Measurements from ENCODE around the gene SELPLG. TPM values are rescaled to one million over a fixed set of nuclear protein-coding genes. Genes with fewer than 3 reads are reported as not detected.
"Not testable (repeated sequence)": the region's sequence is repeated elsewhere in the genome, so short reads cannot be mapped to it uniquely, and the experiment has no call there.

Gene SELPLG
- total and polyA plus RNA-seq, 2 of the 4 experiments (the other 2 are of a cell fraction): 3.2 to 10.8 TPM

DNA sequence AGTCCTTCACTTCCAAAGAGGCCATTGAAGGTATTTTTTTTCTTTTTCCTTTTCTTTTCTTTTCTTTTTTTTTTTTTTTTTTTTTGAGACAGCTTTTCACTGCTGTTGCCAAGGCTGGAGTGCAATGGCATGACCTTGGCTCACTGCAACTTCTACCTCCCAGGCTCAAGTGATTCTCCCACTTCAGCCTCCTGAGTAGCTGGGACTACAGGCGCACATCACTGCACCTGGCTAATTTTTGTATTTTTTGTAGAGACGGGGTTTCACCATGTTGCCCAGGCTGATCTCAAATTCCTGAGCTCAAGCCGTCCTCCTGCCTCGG, 14.8 kb downstream of the SELPLG start:
- not testable (repeated sequence) for BruUV-seq (replicated peaks)

More for the DNA sequence above, 14.8 kb downstream of the SELPLG start:
- H4K91ac ChIP-seq (ENCODE audit: insufficient read depth, low read depth, low read length); H3K79me1 ChIP-seq (ENCODE audit: low read depth in 1 of 2, low read length in 2 of 2); H2BK5ac ChIP-seq (ENCODE audit: low read depth, low read length, poor library complexity, severe bottlenecking); H2BK120ac ChIP-seq (ENCODE audit: low read depth, low read length); H4K20me1 ChIP-seq (ENCODE audit: insufficient read depth, low read length); H3K4me1 ChIP-seq (ENCODE audit: control insufficient read depth, insufficient read depth, low read length); H4K5ac ChIP-seq (ENCODE audit: low read depth, low read length); POLR2A ChIA-PET (ENCODE audit: unreplicated experiment); DNase-seq; H3K36me3 ChIP-seq (ENCODE audit: control insufficient read depth, insufficient read depth, low read length); H3K23ac ChIP-seq (ENCODE audit: low read depth, low read length); H2AK5ac ChIP-seq (ENCODE audit: low read depth, low read length); H3K9me3 ChIP-seq (ENCODE audit: control insufficient read depth, insufficient read depth, low read length); H3K14ac ChIP-seq (replicated peaks; ENCODE audit: low read depth, low read length); H2AFZ ChIP-seq (replicated peaks; ENCODE audit: low read length, poor library complexity); H3K4ac ChIP-seq (ENCODE audit: low read depth, low read length); H2AK9ac ChIP-seq (replicated peaks; ENCODE audit: low read depth, low read length, poor library complexity); H4K8ac ChIP-seq (ENCODE audit: low read depth in 2 of 2, low read length in 2 of 2); H3K56ac ChIP-seq (ENCODE audit: extremely low read depth, insufficient read depth, low read length); H3K27me3 ChIP-seq (ENCODE audit: control insufficient read depth, insufficient read depth, low read length); H3K9me1 ChIP-seq (ENCODE audit: insufficient read depth, low read length); H3K4me2 ChIP-seq (ENCODE audit: low read depth, low read length); H3K4me3 ChIP-seq (ENCODE audit: insufficient read depth, low read depth, low read length); H2BK15ac ChIP-seq (ENCODE audit: low read depth, low read length); dilution Hi-C loops (cut with HindIII; ENCODE audit: low sequenced_read_pairs, unreplicated experiment); H3K18ac ChIP-seq (ENCODE audit: low read depth, low read length); ATAC-seq (ENCODE audit: low read depth); H3K27ac ChIP-seq (ENCODE audit: insufficient read depth, low read length); H2BK20ac ChIP-seq (ENCODE audit: low read depth, low read length); H3K9ac ChIP-seq (ENCODE audit: low read depth, low read length): not testable (repeated sequence)
- 100% methylated on average over 1 of the region's 4 CpGs; no CpG with 5 or more reads in 1 of the 2 experiments for WGBS, 2 experiments (ENCODE audit: extremely low coverage in 2 of 2, insufficient read length in 1 of 2)
- CTCF ChIA-PET: interaction anchor here (0.5 to 2.1 kb wide), 7 partner anchors 21 to 184 kb away, joined by 3 to 37 read pairs (median 6); partner anchors contain the start of gene TMEM119
- intact Hi-C loops (cut with micrococcal nuclease) (loop anchor here (1.0 kb wide), 2 partner anchors 49 to 56 kb away; no protein-coding TSS in a partner anchor), in situ Hi-C loops (cut with MboI; ENCODE audit: low sequenced_read_pairs) (loop anchor here (5.0 kb wide), 1 partner anchor 52 kb away; no protein-coding TSS in a partner anchor)

All from IMR-90 (cell line).